ENCODE results near the gene MUC13.

The MUC13 gene

GRCh38 chr3:124862006-124862405, 72.5 kb downstream of the MUC13 start:
- DNase-seq: no peak

- no peak for DNase-seq
Observed at GRCh38 chr3:124861041-124861440, 73.5 kb downstream of the MUC13 start.

GRCh38 chr3:124860599-124860998, 74.0 kb downstream of the MUC13 start:
- DNase-seq: no peak

GRCh38 chr3:124859025-124859424, 75.5 kb downstream of the MUC13 start:
- DNase-seq: no peak

GRCh38 chr3:124858275-124858674, 76.3 kb downstream of the MUC13 start:
- no peak for DNase-seq

- no peak for DNase-seq
Observed at GRCh38 chr3:124856677-124857076, 77.9 kb downstream of the MUC13 start.
